ENCODE measurements around the gene TENT4B.
A peak's percentile ranks its signal among the peaks of the same experiment; 100 is the strongest.

The TENT4B gene

DNA sequence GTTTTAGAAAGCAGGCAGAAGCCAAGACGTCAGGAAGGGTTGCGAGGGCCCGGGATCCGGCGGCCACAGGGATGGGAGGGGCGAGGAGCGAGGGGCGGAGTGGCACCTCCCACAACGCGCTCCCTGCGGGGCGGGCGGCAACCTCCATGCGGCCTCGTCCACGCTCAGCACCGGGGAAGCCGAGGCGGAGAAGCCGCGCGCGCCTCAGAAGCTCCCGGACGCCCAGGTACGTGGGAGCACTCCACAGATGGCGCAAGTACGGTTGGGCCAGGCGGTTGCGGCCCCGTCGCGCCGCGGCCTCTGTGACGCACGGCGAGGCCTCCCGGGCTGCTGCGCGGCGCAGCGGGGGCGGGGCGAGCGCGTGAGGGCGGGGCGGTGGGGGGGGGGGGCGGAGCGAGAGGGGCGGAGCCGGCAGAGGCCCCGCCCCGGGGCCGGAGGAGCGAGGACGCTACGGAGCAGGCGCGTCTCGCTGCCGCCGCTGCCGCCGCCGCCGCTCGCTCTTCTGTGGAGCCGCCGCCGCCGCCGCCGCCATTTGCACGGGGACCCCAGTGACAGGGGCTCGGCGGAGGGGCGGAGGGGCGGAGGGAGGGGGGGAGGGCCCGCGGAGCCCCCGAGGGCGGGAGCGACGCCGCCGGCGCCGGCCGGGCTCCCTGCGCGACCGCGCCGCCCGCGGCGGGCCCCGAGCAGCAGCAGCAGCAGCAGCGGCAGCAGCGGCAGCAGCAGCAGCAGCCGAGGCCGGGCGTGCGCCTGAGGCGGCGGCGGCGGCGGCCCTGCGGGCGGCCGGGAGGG is at the start of gene TENT4B:
TSS of gene TENT4B (plus strand) at position 500 of the 789 bp plus-strand sequence. CDS start 316 bp downstream, outside the sequence.
- Histone ChIP-seq H3K27ac (ENCODE audit: low read depth, low read length) (peak within 1 kb of the TSS; percentile 73), H3K4me2 (ENCODE audit: low read length) (peak within 1 kb of the TSS; percentile 86), H3K36me3 (ENCODE audit: control insufficient read depth, low read length) (peaks cover 6% of the 10 kb centered on the region; the same call in 1 of the 2 replicates), H3F3A (ENCODE audit: control insufficient read depth, insufficient read depth) (peaks cover 5% of the 10 kb centered on the region; the same call in 1 of the 2 replicates), H3K79me2 (ENCODE audit: control insufficient read depth, low read length) (peaks cover 43% of the 10 kb centered on the region), H3K9me3 (ENCODE audit: control insufficient read depth, insufficient read depth, low read length) (no peaks in the 10 kb centered on the region), H3K9me2 (replicated peaks; ENCODE audit: control insufficient read depth, low read length) (no peaks in the 10 kb centered on the region), H3K4me3 (ENCODE audit: low read length) (peak within 1 kb of the TSS; percentile 85), H3K4me1 (ENCODE audit: control insufficient read depth, low read length) (peaks cover 36% of the 10 kb centered on the region), H4K20me1 (ENCODE audit: control insufficient read depth, insufficient read depth, low read depth, low read length) (peaks cover 19% of the 10 kb centered on the region), H3K27me3 (ENCODE audit: control insufficient read depth, low read length) (no peaks in the 10 kb centered on the region)
- TF ChIP-seq CTCF (IDR thresholded peaks at IDR 0.05; ENCODE audit: low read depth, low read length, poor library complexity, severe bottlenecking): no peak
- TF ChIP-seq EZH2phosphoT487 (IDR thresholded peaks at IDR 0.05; ENCODE audit: borderline replicate concordance, low read length): no peak

DNA sequence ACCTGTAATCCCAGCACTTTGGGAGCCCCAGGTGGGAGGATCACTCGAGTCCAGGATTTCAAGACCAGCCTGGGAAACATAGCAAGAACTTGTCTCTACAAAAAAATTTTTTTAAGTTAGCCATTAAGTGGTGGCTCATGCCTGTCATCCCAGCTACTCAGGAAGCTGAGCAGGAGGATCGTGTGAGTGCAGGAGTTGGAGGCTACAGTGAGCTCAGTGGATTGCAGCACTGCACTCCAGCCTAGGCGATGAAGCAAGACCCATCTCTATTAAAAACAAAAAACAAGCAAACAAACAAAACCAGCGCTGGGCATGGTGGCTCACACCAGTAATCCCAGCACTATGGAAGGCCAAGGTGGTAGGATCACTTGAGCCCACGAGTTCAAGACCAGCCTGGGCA is 49.3 kb upstream of the TENT4B start:
- Histone ChIP-seq H3K36me3 (ENCODE audit: control insufficient read depth, low read length) (peaks cover 55% of the 10 kb centered on the region), H3K9me3 (ENCODE audit: control insufficient read depth, insufficient read depth, low read length) (no peaks in the 10 kb centered on the region), H3K9me2 (replicated peaks; ENCODE audit: control insufficient read depth, low read length) (no peaks in the 10 kb centered on the region), H3K27me3 (ENCODE audit: control insufficient read depth, low read length) (no peaks in the 10 kb centered on the region), H3K4me3 (ENCODE audit: low read length) (no peak overlapping the region), H3K79me2 (ENCODE audit: control insufficient read depth, low read length) (no peaks in the 10 kb centered on the region), H3K27ac (ENCODE audit: low read depth, low read length) (no peak overlapping the region), H4K20me1 (ENCODE audit: control insufficient read depth, insufficient read depth, low read depth, low read length) (no peaks in the 10 kb centered on the region), H3F3A (ENCODE audit: control insufficient read depth, insufficient read depth) (no peaks in the 10 kb centered on the region), H3K4me2 (ENCODE audit: low read length) (no peak overlapping the region), H3K4me1 (ENCODE audit: control insufficient read depth, low read length) (no peaks in the 10 kb centered on the region)
- TF ChIP-seq EZH2phosphoT487 (IDR thresholded peaks at IDR 0.05; ENCODE audit: borderline replicate concordance, low read length): no peak
- no peak for TF ChIP-seq CTCF (IDR thresholded peaks at IDR 0.05; ENCODE audit: low read depth, low read length, poor library complexity, severe bottlenecking)

- H3K27me3 ChIP-seq (ENCODE audit: control insufficient read depth, low read length): no peaks in the 10 kb centered on the region
- no peaks in the 10 kb centered on the region for H3K79me2 ChIP-seq (ENCODE audit: control insufficient read depth, low read length)
- no peaks in the 10 kb centered on the region for H3K9me3 ChIP-seq (ENCODE audit: control insufficient read depth, insufficient read depth, low read length)
- no peaks in the 10 kb centered on the region for H4K20me1 ChIP-seq (ENCODE audit: control insufficient read depth, insufficient read depth, low read depth, low read length)
- no peak overlapping the region for H3K4me2 ChIP-seq (ENCODE audit: low read length)
- H3K9me2 ChIP-seq (replicated peaks; ENCODE audit: control insufficient read depth, low read length): no peaks in the 10 kb centered on the region
- H3K27ac ChIP-seq (ENCODE audit: low read depth, low read length): no peak overlapping the region
- H3K4me3 ChIP-seq (ENCODE audit: low read length): no peak overlapping the region
- H3K36me3 ChIP-seq (ENCODE audit: control insufficient read depth, low read length): no peaks in the 10 kb centered on the region
- H3F3A ChIP-seq (ENCODE audit: control insufficient read depth, insufficient read depth): no peaks in the 10 kb centered on the region
- no peaks in the 10 kb centered on the region for H3K4me1 ChIP-seq (ENCODE audit: control insufficient read depth, low read length)
- TF ChIP-seq CTCF (IDR thresholded peaks at IDR 0.05; ENCODE audit: low read depth, low read length, poor library complexity, severe bottlenecking): no peak
- no peak for TF ChIP-seq EZH2phosphoT487 (IDR thresholded peaks at IDR 0.05; ENCODE audit: borderline replicate concordance, low read length)
These were observed 38.6 kb upstream of the TENT4B start for GRCh38 chr16:50114357-50115129.
